Measurements from ENCODE around the gene ZNF609. TPM values are rescaled to one million over a fixed set of nuclear protein-coding genes. Genes with fewer than 3 reads are reported as not detected.
A peak's percentile ranks its signal among the peaks of the same experiment; 100 is the strongest.

The ZNF609 gene
- total and polyA plus RNA-seq, 11 donors: 5.8 to 24.5 (median 15.3) TPM

- H3K27ac ChIP-seq: no peak overlapping the region
These were observed 55.4 kb downstream of the ZNF609 start for GRCh38 chr15:64515825-64516224.

GRCh38 chr15:64519897-64520296 is 59.5 kb downstream of the ZNF609 start:
- DNase-seq: no peak
- Histone ChIP-seq H3K9me3 (no peaks in the 10 kb centered on the region), H3K36me3 (peaks cover 0 to 3% (median 0%) of the 10 kb centered on the region in 9 donors), H3K4me1 (peaks cover 5 to 36% (median 22%) of the 10 kb centered on the region in 12 donors), H3K4me3 (no peak overlapping the region), H3K27me3 (no peaks in the 10 kb centered on the region), H3K27ac (no peak overlapping the region)
- TF ChIP-seq CTCF (IDR thresholded peaks at IDR 0.05): no peak
- TF ChIP-seq POLR2A (IDR thresholded peaks at IDR 0.05): no peak
- ATAC-seq: no peak
- intact Hi-C loops (cut with DNase I): no loop called here

More at GRCh38 chr15:64515825-64516224, 55.4 kb downstream of the ZNF609 start:
- Histone ChIP-seq H3K36me3 (peaks cover 0 to 3% (median 0%) of the 10 kb centered on the region in 9 donors), H3K4me1 (peaks cover 0 to 15% (median 5%) of the 10 kb centered on the region in 12 donors), H3K27me3 (no peaks in the 10 kb centered on the region), H3K9me3 (no peaks in the 10 kb centered on the region), H3K4me3 (no peak overlapping the region)
- intact Hi-C loops (cut with DNase I): loop anchor here in 1 of 10 donors (1.0 kb wide), 1 partner anchor 11 kb away; no protein-coding TSS in a partner anchor
- ATAC-seq: no peak
- TF ChIP-seq CTCF (IDR thresholded peaks at IDR 0.05): no peak
- TF ChIP-seq POLR2A (IDR thresholded peaks at IDR 0.05): no peak
- 96 to 98% (median 97%) methylated on average over 9 of the region's 9 CpGs for WGBS, 4 donors
- DNase-seq: no peak

GRCh38 chr15:64521201-64521600 is 60.8 kb downstream of the ZNF609 start:
- no peaks in the 10 kb centered on the region for H3K27me3 ChIP-seq
- H3K4me3 ChIP-seq: no peak overlapping the region
- TF ChIP-seq POLR2A (IDR thresholded peaks at IDR 0.05) (no peak), CTCF (IDR thresholded peaks at IDR 0.05) (no peak)
- DNase-seq (no peak), ATAC-seq (peak; percentile 35 to 70 (median 50))
- H3K36me3 ChIP-seq: peaks cover 0 to 3% (median 0%) of the 10 kb centered on the region in 9 donors
- intact Hi-C loops (cut with DNase I): no loop called here
- H3K4me1 ChIP-seq: peaks cover 5 to 30% (median 22%) of the 10 kb centered on the region in 12 donors
- peak overlapping the region in 10 of 12 donors; percentile 17 to 58 (median 38) for H3K27ac ChIP-seq
- 11 to 29% (median 20%) methylated on average over 1 of the region's 1 CpG for WGBS, 4 donors
- no peaks in the 10 kb centered on the region for H3K9me3 ChIP-seq

GRCh38 chr15:64521726-64522164 is 61.4 kb downstream of the ZNF609 start:
- H3K36me3 ChIP-seq: peaks cover 0 to 2% (median 0%) of the 10 kb centered on the region in 9 donors
- DNase-seq (peak in 3 of 5 donors; percentile 13 to 60 (median 50)), ATAC-seq (peak; percentile 55 to 95 (median 85))
- H3K27me3 ChIP-seq: no peaks in the 10 kb centered on the region
- TF ChIP-seq CTCF (IDR thresholded peaks at IDR 0.05) (no peak), POLR2A (IDR thresholded peaks at IDR 0.05) (no peak)
- peak overlapping the region in 10 of 12 donors; percentile 17 to 58 (median 38) for H3K27ac ChIP-seq
- intact Hi-C loops (cut with DNase I): no loop called here
- 9 to 23% (median 9%) methylated on average over 3 of the region's 3 CpGs for WGBS, 4 donors
- H3K4me1 ChIP-seq: peaks cover 5 to 30% (median 22%) of the 10 kb centered on the region in 12 donors
- H3K4me3 ChIP-seq: no peak overlapping the region
- H3K9me3 ChIP-seq: no peaks in the 10 kb centered on the region
